ENCODE measurements around the gene RASGEF1B. TPM values are rescaled to one million over a fixed set of nuclear protein-coding genes. Genes with fewer than 3 reads are reported as not detected.

The RASGEF1B gene
- total and polyA plus RNA-seq, 2 donors (not counting 3 experiments of a cell fraction or from before 2014, with no cell fraction given), result not detected

GRCh38 chr4:81449015-81449414 lies 22.7 kb downstream of the RASGEF1B start:
- Histone ChIP-seq H3K4me1 (ENCODE audit: control insufficient read depth, extremely low read depth, insufficient read depth, low read length) (no peaks in the 10 kb centered on the region), H3K4me2 (ENCODE audit: insufficient read depth, low read length) (no peak overlapping the region), H3K36me3 (ENCODE audit: control insufficient read depth in 2 of 2, extremely low read depth in 1 of 2, insufficient read depth in 2 of 2, low read length in 2 of 2) (no peaks in the 10 kb centered on the region), H3K27ac (ENCODE audit: insufficient read depth, low read depth, low read length) (no peak overlapping the region), H4K20me1 (replicated peaks; ENCODE audit: control insufficient read depth, extremely low read depth, insufficient read depth, low read length) (no peaks in the 10 kb centered on the region), H3K79me2 (ENCODE audit: control insufficient read depth, insufficient read depth, low read length) (no peaks in the 10 kb centered on the region), H3K27me3 (ENCODE audit: control insufficient read depth in 2 of 2, insufficient read depth in 2 of 2, low read length in 2 of 2) (no peaks in the 10 kb centered on the region), H3K9me1 (replicated peaks; ENCODE audit: control insufficient read depth, extremely low read depth, insufficient read depth, low read length) (no peaks in the 10 kb centered on the region), H3K9ac (replicated peaks; ENCODE audit: extremely low read depth, insufficient read depth, low read length) (no peak overlapping the region), H3K9me3 (replicated peaks; ENCODE audit: control insufficient read depth, insufficient read depth, low read length) (no peaks in the 10 kb centered on the region), H3K4me3 (replicated peaks in 1 of 3; ENCODE audit: insufficient read depth in 1 of 3, low read depth in 1 of 3, low read length in 3 of 3) (no peak overlapping the region), H2AFZ (ENCODE audit: low read depth, low read length) (no peak overlapping the region)
- no peak for TF ChIP-seq JUN (IDR thresholded peaks at IDR 0.05; ENCODE audit: borderline replicate concordance, insufficient read depth, insufficient read length, low read depth)
- no peak for TF ChIP-seq GATA2 (IDR thresholded peaks at IDR 0.05; ENCODE audit: insufficient read depth, insufficient read length, low read depth, low read length)
- TF ChIP-seq CTCF (IDR thresholded peaks at IDR 0.05; ENCODE audit: extremely low read depth in 1 of 2, insufficient read depth in 1 of 2, low read depth in 1 of 2, low read length in 2 of 2), result no peak
- no peak for TF ChIP-seq FOS (IDR thresholded peaks at IDR 0.05; ENCODE audit: borderline replicate concordance, insufficient read depth, low read length)
- no peak for TF ChIP-seq EZH2 (IDR thresholded peaks at IDR 0.05; ENCODE audit: borderline replicate concordance, low read depth, low read length, severe bottlenecking)
- no peak for TF ChIP-seq POLR2A (IDR thresholded peaks at IDR 0.05; ENCODE audit: low read depth, low read length)
- no TSS peak for BruUV-seq (replicated peaks)
- FAIRE-seq (no peak), DNase-seq (ENCODE audit: low read depth, low spot score) (no peak)
- ChIA-PET CTCF (no interaction called here), POLR2A (no interaction called here)
- dilution Hi-C loops (cut with MboI; ENCODE audit: extremely low pct_ligation_motif_present, low sequenced_read_pairs), result no loop called here
- intact Hi-C loops (cut with micrococcal nuclease), result no loop called here

Measured in endothelial cell of umbilical vein (primary cell).